ENCODE data around the gene RPL7L1.

The RPL7L1 gene

GRCh38 chr6:42879372-42880239 lies at the start of gene RPL7L1:
Gene RPL7L1 (plus strand): TSS chr6:42879616. CDS start chr6:42879911, 295 bp downstream.
- in situ Hi-C loops (cut with HindIII; ENCODE audit: low pct_unique_long_range_greater_than_20kb, low sequenced_read_pairs), result no loop called here

GRCh38 chr6:42831237-42831636 lies 48.2 kb upstream of the RPL7L1 start:
- no peak for TF ChIP-seq JUND (IDR thresholded peaks at IDR 0.05; ENCODE audit: low read depth)
- in situ Hi-C loops (cut with HindIII; ENCODE audit: low pct_unique_long_range_greater_than_20kb, low sequenced_read_pairs), result no loop called here
- no peak for DNase-seq (ENCODE audit: low read depth in 1 of 2, low spot score in 1 of 2)

More at GRCh38 chr6:42879372-42880239, at the start of gene RPL7L1:
- no peak for TF ChIP-seq JUND (IDR thresholded peaks at IDR 0.05; ENCODE audit: low read depth)
- DNase-seq (ENCODE audit: low read depth in 1 of 2, low spot score in 1 of 2), result peak; percentile 52 to 93

- in situ Hi-C loops (cut with HindIII; ENCODE audit: low pct_unique_long_range_greater_than_20kb, low sequenced_read_pairs), result no loop called here
- peak in 1 of 2 experiments; percentile 20 for DNase-seq (ENCODE audit: low read depth in 1 of 2, low spot score in 1 of 2)
- TF ChIP-seq JUND (IDR thresholded peaks at IDR 0.05; ENCODE audit: low read depth), result no peak
These were observed 45.4 kb upstream of the RPL7L1 start for GRCh38 chr6:42834056-42834455.

GRCh38 chr6:42841844-42842584 lies 37.4 kb upstream of the RPL7L1 start:
- in situ Hi-C loops (cut with HindIII; ENCODE audit: low pct_unique_long_range_greater_than_20kb, low sequenced_read_pairs), result no loop called here
- DNase-seq (ENCODE audit: low read depth in 1 of 2, low spot score in 1 of 2), result no peak
- no peak for TF ChIP-seq JUND (IDR thresholded peaks at IDR 0.05; ENCODE audit: low read depth)

GRCh38 chr6:42845327-42845694 lies 34.1 kb upstream of the RPL7L1 start:
- in situ Hi-C loops (cut with HindIII; ENCODE audit: low pct_unique_long_range_greater_than_20kb, low sequenced_read_pairs), result no loop called here
- no peak for DNase-seq (ENCODE audit: low read depth in 1 of 2, low spot score in 1 of 2)
- no peak for TF ChIP-seq JUND (IDR thresholded peaks at IDR 0.05; ENCODE audit: low read depth)

GRCh38 chr6:42846505-42846904 lies 32.9 kb upstream of the RPL7L1 start:
- no peak for TF ChIP-seq JUND (IDR thresholded peaks at IDR 0.05; ENCODE audit: low read depth)
- in situ Hi-C loops (cut with HindIII; ENCODE audit: low pct_unique_long_range_greater_than_20kb, low sequenced_read_pairs), result no loop called here
- DNase-seq (ENCODE audit: low read depth in 1 of 2, low spot score in 1 of 2), result no peak

DNA sequence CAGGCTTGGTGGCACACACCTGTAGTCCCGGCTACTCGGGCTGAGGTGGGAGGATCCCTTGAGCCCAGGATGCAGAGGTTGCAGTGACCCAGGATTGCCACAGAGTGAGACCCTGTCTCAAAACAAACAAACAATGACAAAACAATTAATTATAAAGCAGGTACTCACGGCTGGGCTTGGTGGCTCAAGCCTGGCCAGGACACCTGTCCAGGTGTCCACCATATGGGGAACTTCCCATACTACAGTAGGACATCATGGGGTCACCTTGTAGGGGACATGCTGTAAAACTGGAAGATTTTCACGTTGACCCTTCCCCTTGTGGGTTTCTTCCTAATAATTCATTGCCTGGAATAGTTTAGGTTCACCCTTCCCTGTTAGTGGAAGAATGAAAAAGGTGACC lies 30.7 kb upstream of the RPL7L1 start:
- no peak for TF ChIP-seq JUND (IDR thresholded peaks at IDR 0.05; ENCODE audit: low read depth)
- in situ Hi-C loops (cut with HindIII; ENCODE audit: low pct_unique_long_range_greater_than_20kb, low sequenced_read_pairs), result no loop called here
- no peak for DNase-seq (ENCODE audit: low read depth in 1 of 2, low spot score in 1 of 2)

DNA sequence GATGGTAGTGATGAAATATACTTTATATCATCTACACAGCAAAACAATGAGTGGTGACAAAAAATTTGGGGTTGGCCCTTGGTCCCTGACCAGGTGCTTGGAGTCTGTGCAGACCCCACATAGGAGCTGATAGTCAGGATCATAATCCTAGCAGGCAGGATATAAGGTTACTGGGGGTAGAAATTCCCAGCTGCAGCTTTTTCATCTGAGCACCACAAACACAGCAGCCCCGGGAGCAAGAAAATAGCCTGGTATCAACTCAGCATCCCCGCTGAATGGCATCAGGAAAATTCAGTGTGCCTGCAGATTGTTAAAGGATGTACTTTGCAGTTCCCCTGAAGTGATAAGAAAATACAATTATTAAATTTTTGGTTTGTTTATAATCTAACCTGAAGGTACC lies 27.8 kb upstream of the RPL7L1 start:
- TF ChIP-seq JUND (IDR thresholded peaks at IDR 0.05; ENCODE audit: low read depth), result no peak
- in situ Hi-C loops (cut with HindIII; ENCODE audit: low pct_unique_long_range_greater_than_20kb, low sequenced_read_pairs), result no loop called here
- DNase-seq (ENCODE audit: low read depth in 1 of 2, low spot score in 1 of 2), result no peak

GRCh38 chr6:42860036-42860435 lies 19.4 kb upstream of the RPL7L1 start:
- no peak for TF ChIP-seq JUND (IDR thresholded peaks at IDR 0.05; ENCODE audit: low read depth)
- DNase-seq (ENCODE audit: low read depth in 1 of 2, low spot score in 1 of 2), result no peak
- in situ Hi-C loops (cut with HindIII; ENCODE audit: low pct_unique_long_range_greater_than_20kb, low sequenced_read_pairs), result no loop called here

- TF ChIP-seq JUND (IDR thresholded peaks at IDR 0.05; ENCODE audit: low read depth), result no peak
- no peak for DNase-seq (ENCODE audit: low read depth in 1 of 2, low spot score in 1 of 2)
- in situ Hi-C loops (cut with HindIII; ENCODE audit: low pct_unique_long_range_greater_than_20kb, low sequenced_read_pairs), result no loop called here
These were observed 18.9 kb upstream of the RPL7L1 start for GRCh38 chr6:42860481-42860880.

DNA sequence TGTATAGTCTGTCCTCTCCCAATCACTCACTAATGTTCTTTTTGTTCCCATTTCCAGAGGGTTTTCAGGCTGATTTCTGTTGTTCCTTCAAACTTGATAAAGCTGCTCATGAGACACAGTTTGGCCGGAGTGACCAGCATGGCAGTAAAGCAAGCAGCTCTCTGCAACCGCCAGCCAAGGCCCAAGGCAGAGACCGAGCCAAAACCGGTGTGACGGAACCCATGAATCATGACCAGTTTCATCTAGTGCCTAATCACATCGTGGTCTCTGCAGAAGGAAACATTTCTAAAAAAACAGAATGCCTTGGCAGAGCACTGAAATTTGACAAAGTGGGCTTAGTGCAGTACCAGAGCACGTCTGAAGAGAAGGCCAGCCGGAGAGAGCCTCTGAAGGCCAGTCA lies 14.8 kb upstream of the RPL7L1 start:
- no peak for DNase-seq (ENCODE audit: low read depth in 1 of 2, low spot score in 1 of 2)
- no peak for TF ChIP-seq JUND (IDR thresholded peaks at IDR 0.05; ENCODE audit: low read depth)
- in situ Hi-C loops (cut with HindIII; ENCODE audit: low pct_unique_long_range_greater_than_20kb, low sequenced_read_pairs), result no loop called here

GRCh38 chr6:42870145-42870936 lies 9.1 kb upstream of the RPL7L1 start:
- DNase-seq (ENCODE audit: low read depth in 1 of 2, low spot score in 1 of 2), result no peak
- TF ChIP-seq JUND (IDR thresholded peaks at IDR 0.05; ENCODE audit: low read depth), result no peak
- in situ Hi-C loops (cut with HindIII; ENCODE audit: low pct_unique_long_range_greater_than_20kb, low sequenced_read_pairs), result no loop called here

Measured in T47D (cell line).